ENCODE data around the gene DDX24.

DDX24 gene

DNA sequence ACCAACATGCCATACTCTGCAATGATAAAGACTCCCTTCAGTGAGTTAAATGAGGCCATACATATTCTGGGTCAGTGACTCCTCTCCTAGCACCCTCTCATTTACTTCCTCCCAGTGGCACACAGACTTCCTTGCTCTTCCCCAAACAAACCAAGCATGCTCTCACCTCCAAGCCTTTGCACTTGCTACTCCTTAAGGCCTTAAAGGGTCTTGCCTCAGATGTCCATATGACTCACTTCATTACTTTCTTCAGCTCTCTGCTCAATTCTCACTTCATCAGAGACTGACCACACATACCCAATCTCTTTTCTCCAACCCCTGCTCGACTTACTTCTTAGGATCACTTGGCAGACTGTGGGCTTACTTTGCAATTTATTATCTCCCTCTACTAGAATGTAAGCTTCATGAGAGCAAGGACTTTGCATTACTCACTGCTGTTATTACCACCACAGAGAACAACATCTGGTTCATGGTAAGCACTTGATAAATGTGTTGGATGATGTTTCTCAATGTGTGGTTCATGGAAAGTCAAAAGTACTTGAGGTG is 22.8 kb downstream of the DDX24 start:
- TF ChIP-seq, protein P1, sequence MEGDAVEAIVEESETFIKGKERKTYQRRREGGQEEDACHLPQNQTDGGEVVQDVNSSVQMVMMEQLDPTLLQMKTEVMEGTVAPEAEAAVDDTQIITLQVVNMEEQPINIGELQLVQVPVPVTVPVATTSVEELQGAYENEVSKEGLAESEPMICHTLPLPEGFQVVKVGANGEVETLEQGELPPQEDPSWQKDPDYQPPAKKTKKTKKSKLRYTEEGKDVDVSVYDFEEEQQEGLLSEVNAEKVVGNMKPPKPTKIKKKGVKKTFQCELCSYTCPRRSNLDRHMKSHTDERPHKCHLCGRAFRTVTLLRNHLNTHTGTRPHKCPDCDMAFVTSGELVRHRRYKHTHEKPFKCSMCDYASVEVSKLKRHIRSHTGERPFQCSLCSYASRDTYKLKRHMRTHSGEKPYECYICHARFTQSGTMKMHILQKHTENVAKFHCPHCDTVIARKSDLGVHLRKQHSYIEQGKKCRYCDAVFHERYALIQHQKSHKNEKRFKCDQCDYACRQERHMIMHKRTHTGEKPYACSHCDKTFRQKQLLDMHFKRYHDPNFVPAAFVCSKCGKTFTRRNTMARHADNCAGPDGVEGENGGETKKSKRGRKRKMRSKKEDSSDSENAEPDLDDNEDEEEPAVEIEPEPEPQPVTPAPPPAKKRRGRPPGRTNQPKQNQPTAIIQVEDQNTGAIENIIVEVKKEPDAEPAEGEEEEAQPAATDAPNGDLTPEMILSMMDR (IDR thresholded peaks at IDR 0.05; ENCODE audit: control insufficient read depth, extremely low read depth, insufficient read depth): no peak

DNA sequence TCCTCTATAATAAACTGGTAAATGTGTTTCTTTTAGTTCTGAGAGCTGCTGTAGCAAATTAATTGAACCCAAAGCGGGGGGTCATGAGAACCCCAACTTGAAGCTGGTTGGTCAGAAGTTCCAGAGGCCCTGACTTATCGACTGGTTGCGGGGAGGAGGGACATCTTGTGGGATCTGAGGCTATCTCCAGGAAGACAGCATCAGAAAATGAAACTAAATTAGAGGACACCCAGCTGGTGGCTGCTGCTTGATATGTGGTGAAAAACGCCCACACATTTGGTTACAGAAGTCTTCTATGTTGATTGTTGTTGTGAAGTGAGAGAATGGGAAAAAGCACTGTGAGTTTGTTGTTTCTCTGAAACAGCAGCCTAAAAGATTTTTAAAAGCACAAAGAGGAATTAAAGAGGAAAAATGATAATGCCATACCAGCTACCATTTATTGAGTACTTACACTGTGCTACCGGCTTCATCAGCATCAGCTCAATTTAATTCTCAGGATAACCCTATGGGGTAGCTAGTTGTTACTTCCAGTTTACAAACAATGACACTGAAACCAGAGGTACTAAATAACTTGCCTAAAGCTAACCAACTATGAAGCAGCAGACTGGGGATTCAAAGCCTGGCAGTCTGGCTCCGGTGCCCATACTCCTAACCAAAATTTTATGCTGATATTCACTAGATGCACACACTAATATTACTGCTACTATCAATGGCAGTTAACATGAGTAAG is 24.3 kb downstream of the DDX24 start:
- TF ChIP-seq, protein P1 (IDR thresholded peaks at IDR 0.05; ENCODE audit: control insufficient read depth, extremely low read depth, insufficient read depth): no peak
- no peak overlapping the region for H3K4me3 ChIP-seq (ENCODE audit: low read depth, low read length)

More for the DNA sequence above, 22.8 kb downstream of the DDX24 start:
- no peak for DNase-seq (ENCODE audit: low read depth)
- no peak overlapping the region for H3K4me3 ChIP-seq (ENCODE audit: low read depth, low read length)

DNA sequence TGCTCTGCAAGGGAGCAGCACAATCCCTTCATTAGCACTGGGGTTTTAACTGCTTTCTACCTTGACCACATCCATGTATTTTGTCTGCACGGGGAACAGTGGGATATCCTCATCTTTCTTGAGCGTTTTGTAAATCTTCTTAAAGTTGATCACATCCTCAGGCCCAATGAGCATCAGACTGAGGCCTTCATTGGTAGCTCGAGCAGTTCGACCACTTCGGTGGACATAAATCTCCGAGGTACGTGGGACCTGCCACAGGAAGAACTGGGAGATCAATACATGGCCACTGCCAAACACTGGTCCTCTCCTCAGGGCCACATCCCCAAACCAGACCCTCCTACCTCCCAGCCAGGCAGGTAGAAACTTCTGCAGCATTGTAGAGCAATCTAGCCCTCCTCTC is 26.1 kb downstream of the DDX24 start:
- no peak for DNase-seq (ENCODE audit: low read depth)
- TF ChIP-seq, protein P1 (IDR thresholded peaks at IDR 0.05; ENCODE audit: control insufficient read depth, extremely low read depth, insufficient read depth): no peak
- no peak overlapping the region for H3K4me3 ChIP-seq (ENCODE audit: low read depth, low read length)

More for the DNA sequence above, 24.3 kb downstream of the DDX24 start:
- no peak for DNase-seq (ENCODE audit: low read depth)

DNA sequence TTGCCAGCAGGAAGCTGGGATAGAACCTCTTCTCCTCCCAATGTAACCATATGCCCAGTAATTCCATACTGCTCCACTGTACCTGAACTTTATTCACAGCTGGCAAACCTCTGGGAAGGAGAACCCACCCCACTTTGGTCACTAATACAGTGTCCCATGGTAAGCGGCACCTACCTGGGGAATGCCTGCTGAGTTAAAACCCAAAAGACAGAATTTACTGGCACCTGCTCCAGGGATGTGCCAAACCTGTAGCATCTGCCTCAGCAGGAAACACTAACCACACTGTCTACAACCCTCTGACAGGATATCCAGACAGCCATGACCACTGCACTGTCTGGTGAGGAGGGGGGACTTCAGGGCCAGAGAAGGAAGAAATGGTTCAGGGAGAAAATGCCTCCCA is 26.6 kb downstream of the DDX24 start:
- DNase-seq (ENCODE audit: low read depth): no peak
- H3K4me3 ChIP-seq (ENCODE audit: low read depth, low read length): no peak overlapping the region
- TF ChIP-seq, protein P1 (IDR thresholded peaks at IDR 0.05; ENCODE audit: control insufficient read depth, extremely low read depth, insufficient read depth): no peak

DNA sequence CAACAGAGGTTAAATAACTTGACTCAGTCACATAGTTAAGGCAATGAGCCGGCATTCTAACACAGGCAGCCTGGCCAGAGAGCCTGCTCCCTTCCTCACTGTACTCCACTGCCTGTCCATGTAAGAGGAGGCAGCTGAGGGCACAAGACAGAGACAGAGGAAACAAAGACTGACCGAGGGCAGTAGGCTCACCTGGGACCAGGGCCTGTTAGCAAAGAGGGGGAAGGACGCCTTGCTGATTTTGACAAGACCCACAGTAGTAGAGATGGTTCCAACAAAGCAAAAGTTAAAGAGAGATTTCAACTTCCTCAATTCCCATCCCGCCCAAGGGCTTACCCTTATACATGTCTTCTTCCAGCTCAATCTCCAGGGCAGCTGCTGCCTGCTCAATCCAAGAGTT is 28.3 kb downstream of the DDX24 start:
- TF ChIP-seq, protein P1 (IDR thresholded peaks at IDR 0.05; ENCODE audit: control insufficient read depth, extremely low read depth, insufficient read depth): no peak
- DNase-seq (ENCODE audit: low read depth): no peak
- H3K4me3 ChIP-seq (ENCODE audit: low read depth, low read length): no peak overlapping the region

DNA sequence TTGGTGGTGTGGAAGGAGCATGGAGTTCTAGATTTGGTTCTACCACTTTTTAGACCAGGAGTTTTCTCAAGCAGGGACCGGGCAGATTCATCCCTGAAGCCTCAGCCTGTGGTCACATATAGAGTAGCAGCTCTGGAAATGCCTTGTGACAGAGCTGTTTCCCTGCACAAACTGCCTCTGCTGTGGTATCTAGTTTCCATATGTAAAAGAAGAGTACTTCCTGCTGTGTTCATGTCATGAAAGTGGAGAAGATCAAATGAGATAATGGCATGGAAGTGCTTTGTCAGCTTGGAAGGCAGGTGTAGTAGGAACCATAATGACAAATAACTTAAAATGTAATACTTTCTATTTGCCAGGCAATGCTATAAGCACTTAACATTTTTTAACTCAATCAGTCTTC is 28.8 kb downstream of the DDX24 start:
- DNase-seq (ENCODE audit: low read depth): no peak
- H3K4me3 ChIP-seq (ENCODE audit: low read depth, low read length): no peak overlapping the region
- TF ChIP-seq, protein P1 (IDR thresholded peaks at IDR 0.05; ENCODE audit: control insufficient read depth, extremely low read depth, insufficient read depth): no peak

DNA sequence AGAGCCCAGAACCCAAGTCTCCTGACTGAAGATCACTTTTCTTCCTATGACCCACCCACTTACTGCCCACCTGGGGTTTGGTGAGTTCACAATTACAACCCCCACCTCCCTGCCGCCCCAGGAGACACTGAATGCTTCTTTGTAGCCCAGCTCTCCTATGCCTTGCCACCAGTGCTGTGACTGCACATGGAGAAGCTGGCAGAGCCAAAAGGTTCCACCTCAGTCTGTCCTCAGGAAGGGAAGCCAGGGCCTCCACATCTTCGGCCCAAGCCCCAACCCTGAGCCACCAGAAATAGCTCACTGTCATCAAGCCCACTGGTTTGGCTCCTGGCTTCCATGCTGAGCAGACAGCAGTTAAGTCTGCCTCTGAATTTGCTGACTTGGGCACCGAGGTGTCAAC is 29.2 kb downstream of the DDX24 start:
- no peak overlapping the region for H3K4me3 ChIP-seq (ENCODE audit: low read depth, low read length)
- TF ChIP-seq, protein P1 (IDR thresholded peaks at IDR 0.05; ENCODE audit: control insufficient read depth, extremely low read depth, insufficient read depth): no peak
- DNase-seq (ENCODE audit: low read depth): no peak

All from LNCaP clone FGC (cell line).